ENCODE measurements around the gene ZPR1. TPM values are rescaled to one million over a fixed set of nuclear protein-coding genes. Genes with fewer than 3 reads are reported as not detected.

Gene ZPR1
- total RNA-seq, 2 donors from 2014 or later, result 31.1 to 40.7 TPM

DNA sequence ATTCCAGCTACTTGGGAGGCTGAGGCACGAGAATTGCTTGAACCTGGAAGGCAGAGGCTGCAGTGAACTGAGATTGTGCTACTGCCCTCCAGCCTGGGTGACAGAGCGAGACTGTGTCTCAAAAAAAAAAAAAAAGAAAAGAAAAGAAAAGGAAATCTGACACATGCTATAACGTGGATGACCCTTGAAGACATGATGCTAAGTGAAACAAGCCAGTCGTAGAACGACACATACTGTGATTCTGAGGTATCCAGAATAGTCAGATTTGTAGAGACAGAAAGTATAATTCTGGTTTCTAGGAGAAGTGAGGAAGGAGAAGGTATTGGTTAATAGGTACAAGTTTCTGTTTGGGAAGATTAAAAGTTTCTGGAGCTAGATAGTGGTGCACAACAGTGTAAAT lies 10.5 kb upstream of the ZPR1 start:
- no peak overlapping the region for H3K4me3 ChIP-seq
- no peaks in the 10 kb centered on the region for H3K9me3 ChIP-seq
- H3K4me1 ChIP-seq, result no peaks in the 10 kb centered on the region
- DNase-seq, result no peak
- intact Hi-C loops (cut with DNase I), result no loop called here
- no peaks in the 10 kb centered on the region for H3K27me3 ChIP-seq
- TF ChIP-seq, protein P1, sequence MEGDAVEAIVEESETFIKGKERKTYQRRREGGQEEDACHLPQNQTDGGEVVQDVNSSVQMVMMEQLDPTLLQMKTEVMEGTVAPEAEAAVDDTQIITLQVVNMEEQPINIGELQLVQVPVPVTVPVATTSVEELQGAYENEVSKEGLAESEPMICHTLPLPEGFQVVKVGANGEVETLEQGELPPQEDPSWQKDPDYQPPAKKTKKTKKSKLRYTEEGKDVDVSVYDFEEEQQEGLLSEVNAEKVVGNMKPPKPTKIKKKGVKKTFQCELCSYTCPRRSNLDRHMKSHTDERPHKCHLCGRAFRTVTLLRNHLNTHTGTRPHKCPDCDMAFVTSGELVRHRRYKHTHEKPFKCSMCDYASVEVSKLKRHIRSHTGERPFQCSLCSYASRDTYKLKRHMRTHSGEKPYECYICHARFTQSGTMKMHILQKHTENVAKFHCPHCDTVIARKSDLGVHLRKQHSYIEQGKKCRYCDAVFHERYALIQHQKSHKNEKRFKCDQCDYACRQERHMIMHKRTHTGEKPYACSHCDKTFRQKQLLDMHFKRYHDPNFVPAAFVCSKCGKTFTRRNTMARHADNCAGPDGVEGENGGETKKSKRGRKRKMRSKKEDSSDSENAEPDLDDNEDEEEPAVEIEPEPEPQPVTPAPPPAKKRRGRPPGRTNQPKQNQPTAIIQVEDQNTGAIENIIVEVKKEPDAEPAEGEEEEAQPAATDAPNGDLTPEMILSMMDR (IDR thresholded peaks at IDR 0.05), result no peak
- no peak overlapping the region for H3K27ac ChIP-seq
- no peak overlapping the region for H3K9ac ChIP-seq (ENCODE audit: low read depth in 2 of 2, low read length in 2 of 2)
- H3K36me3 ChIP-seq, result no peaks in the 10 kb centered on the region

DNA sequence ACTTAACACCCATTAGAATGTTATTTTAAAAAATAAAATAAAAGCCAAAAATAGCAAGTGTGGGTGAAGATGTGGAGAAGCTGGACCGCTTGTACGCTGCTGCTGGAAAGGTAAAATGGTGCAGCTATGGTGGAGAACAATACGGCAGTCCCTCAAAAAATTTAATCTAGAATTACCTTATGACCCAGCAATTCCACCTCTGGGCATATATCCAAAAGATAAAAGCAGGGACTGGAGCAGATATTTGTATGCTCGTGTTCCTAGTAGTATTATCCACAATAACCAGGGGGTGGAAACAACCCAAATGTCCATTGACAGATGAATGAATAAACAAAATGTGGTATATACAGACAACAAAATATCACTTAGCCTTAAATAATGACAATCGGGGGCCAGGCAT lies 10.0 kb upstream of the ZPR1 start:
- Histone ChIP-seq H3K4me3 (no peak overlapping the region), H3K9me3 (no peaks in the 10 kb centered on the region), H3K36me3 (no peaks in the 10 kb centered on the region), H3K27ac (no peak overlapping the region), H3K4me1 (no peaks in the 10 kb centered on the region), H3K9ac (ENCODE audit: low read depth in 2 of 2, low read length in 2 of 2) (no peak overlapping the region), H3K27me3 (no peaks in the 10 kb centered on the region)
- DNase-seq, result no peak
- intact Hi-C loops (cut with DNase I), result no loop called here
- TF ChIP-seq, protein P1 (IDR thresholded peaks at IDR 0.05), result no peak

DNA sequence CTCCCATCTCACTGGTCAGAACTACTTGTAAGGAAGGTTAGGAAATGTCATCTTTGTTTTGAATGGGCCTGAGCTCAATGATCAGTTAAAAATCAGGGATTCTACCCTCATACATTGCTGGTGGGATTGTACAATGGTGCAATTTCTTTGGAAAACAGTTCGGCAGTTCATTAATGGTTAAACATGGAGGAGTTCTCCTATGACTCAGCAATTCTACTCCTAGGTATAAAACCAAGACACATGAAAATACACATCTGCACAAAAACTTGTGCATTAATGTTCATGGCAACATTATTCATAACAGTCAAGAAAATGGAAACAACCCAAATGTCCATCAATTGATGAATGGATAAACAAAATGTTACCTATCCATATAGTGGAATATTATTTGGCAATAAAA lies 8.7 kb upstream of the ZPR1 start:
- H3K27ac ChIP-seq, result no peak overlapping the region
- H3K9me3 ChIP-seq, result no peaks in the 10 kb centered on the region
- intact Hi-C loops (cut with DNase I), result no loop called here
- DNase-seq, result no peak
- H3K36me3 ChIP-seq, result no peaks in the 10 kb centered on the region
- H3K27me3 ChIP-seq, result no peaks in the 10 kb centered on the region
- no peaks in the 10 kb centered on the region for H3K4me1 ChIP-seq
- no peak overlapping the region for H3K4me3 ChIP-seq
- H3K9ac ChIP-seq (ENCODE audit: low read depth in 2 of 2, low read length in 2 of 2), result no peak overlapping the region
- TF ChIP-seq, protein P1 (IDR thresholded peaks at IDR 0.05), result no peak

DNA sequence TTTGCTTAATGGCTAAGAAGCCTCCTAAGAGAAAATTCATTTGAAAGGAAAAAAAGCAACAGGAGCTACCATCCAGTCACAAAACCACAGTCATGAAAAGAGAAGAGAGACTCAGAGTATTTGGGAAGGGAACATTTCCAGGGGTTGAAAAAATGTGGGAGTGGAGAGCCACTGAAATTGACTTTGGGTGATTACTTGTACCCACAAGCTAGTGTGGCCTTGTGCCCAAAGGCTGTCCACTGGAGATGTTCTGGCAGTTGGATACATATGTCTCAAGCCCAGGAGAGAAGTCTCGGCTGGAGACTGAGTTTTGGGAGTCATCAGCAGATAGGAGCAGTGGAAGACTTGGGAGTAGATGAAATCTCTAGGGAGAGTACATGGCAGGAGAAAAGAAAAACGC lies 7.0 kb upstream of the ZPR1 start:
- Histone ChIP-seq H3K27me3 (no peaks in the 10 kb centered on the region), H3K4me1 (no peaks in the 10 kb centered on the region), H3K27ac (no peak overlapping the region), H3K9ac (ENCODE audit: low read depth in 2 of 2, low read length in 2 of 2) (no peak overlapping the region), H3K9me3 (no peaks in the 10 kb centered on the region), H3K36me3 (no peaks in the 10 kb centered on the region), H3K4me3 (no peak overlapping the region)
- TF ChIP-seq, protein P1 (IDR thresholded peaks at IDR 0.05), result no peak
- no peak for DNase-seq
- intact Hi-C loops (cut with DNase I), result loop anchor here (5.0 kb wide), 2 partner anchors 42 to 432 kb away; partner anchors contain the start of gene APOA1

DNA sequence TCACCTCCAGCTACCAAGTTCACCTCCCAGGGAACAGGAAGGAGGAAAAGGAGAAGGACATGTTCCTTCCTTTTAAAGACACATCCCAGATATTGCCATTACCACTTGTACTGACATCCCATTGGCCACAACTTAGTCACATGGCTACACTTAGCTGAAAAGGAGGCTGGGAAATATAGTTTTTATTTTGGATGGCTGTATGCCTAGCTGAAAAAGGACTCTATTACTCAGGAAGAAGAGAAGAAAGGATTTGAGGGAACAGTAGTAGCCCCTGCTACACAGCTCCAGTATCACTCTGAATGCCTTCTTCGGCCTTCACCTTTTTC lies 5.9 kb upstream of the ZPR1 start:
- TF ChIP-seq, protein P1 (IDR thresholded peaks at IDR 0.05), result no peak
- no peak overlapping the region for H3K4me3 ChIP-seq
- intact Hi-C loops (cut with DNase I), result loop anchor here (5.0 kb wide), 2 partner anchors 44 to 434 kb away; partner anchors contain the start of gene APOA1
- no peaks in the 10 kb centered on the region for H3K36me3 ChIP-seq
- H3K9me3 ChIP-seq, result no peaks in the 10 kb centered on the region
- no peak overlapping the region for H3K27ac ChIP-seq
- DNase-seq, result no peak
- no peak overlapping the region for H3K9ac ChIP-seq (ENCODE audit: low read depth in 2 of 2, low read length in 2 of 2)
- H3K4me1 ChIP-seq, result no peaks in the 10 kb centered on the region
- no peaks in the 10 kb centered on the region for H3K27me3 ChIP-seq

All from colonic mucosa (tissue), 4 donors.